ENCODE results near the gene DAZAP1. TPM values are rescaled to one million over a fixed set of nuclear protein-coding genes. Genes with fewer than 3 reads are reported as not detected.

DAZAP1 gene
- total RNA-seq, 4 donors from 2014 or later: 45.3 to 75.4 (median 64.0) TPM

DNA sequence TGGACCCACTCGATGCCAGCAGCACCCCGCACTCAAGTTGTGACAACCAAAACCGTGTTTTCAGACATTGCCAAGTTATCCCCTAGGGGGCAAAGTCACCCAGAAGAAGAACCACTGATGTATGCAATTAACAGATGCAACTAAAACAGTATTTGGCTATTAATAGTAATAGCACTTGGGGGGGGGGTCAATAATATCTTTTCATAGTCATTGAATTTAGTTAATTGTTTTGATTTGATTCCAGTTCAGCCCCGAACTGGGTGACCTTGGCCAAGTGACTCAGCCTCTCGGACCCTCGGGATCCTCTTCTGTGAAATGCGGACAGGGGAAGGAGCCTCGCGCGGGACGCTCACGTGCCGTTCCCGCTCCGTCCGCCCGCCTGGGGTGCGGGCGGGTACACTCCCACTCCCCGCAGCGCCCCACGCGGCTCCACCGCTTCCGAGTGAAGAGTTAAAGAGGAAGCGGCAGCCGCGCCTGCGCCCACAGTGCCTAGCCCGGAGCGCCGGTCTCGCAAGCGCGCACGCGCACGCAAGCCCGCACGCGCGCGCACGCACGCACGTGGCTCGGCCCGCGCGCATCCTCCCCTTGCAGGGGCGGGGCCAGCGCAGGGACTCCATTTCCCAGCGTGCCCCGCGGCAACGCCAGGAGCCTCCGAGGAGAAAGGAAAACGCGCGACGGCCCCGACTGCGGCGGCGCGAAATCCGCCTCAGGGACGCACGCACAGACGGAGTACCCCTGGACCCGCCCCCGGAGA, 435 bp upstream of the DAZAP1 start:
- Histone ChIP-seq H3K36me3 (no peaks in the 10 kb centered on the region), H3K27ac (peak overlapping the region in 3 of 4 donors; percentile 84 to 98 (median 96)), H3K27me3 (no peaks in the 10 kb centered on the region), H3K4me1 (peaks cover 3 to 54% (median 31%) of the 10 kb centered on the region in 3 donors), H3K9me3 (no peaks in the 10 kb centered on the region), H3K4me3 (peak overlapping the region; percentile 8 to 100)
- peak; percentile 94 for ATAC-seq
- TF ChIP-seq, protein P1, sequence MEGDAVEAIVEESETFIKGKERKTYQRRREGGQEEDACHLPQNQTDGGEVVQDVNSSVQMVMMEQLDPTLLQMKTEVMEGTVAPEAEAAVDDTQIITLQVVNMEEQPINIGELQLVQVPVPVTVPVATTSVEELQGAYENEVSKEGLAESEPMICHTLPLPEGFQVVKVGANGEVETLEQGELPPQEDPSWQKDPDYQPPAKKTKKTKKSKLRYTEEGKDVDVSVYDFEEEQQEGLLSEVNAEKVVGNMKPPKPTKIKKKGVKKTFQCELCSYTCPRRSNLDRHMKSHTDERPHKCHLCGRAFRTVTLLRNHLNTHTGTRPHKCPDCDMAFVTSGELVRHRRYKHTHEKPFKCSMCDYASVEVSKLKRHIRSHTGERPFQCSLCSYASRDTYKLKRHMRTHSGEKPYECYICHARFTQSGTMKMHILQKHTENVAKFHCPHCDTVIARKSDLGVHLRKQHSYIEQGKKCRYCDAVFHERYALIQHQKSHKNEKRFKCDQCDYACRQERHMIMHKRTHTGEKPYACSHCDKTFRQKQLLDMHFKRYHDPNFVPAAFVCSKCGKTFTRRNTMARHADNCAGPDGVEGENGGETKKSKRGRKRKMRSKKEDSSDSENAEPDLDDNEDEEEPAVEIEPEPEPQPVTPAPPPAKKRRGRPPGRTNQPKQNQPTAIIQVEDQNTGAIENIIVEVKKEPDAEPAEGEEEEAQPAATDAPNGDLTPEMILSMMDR (IDR thresholded peaks at IDR 0.05): peak in 3 of 4 experiments; percentile 14 to 35 (median 22)
- TF ChIP-seq EP300 (IDR thresholded peaks at IDR 0.05): no peak
- WGBS, 2 donors (ENCODE audit: low coverage in 1 of 2): 1 to 7% methylated on average over 2 to 6 of the region's 72 CpGs

GRCh38 chr19:1408300-1409203, 1.2 kb downstream of the DAZAP1 start:
- peaks cover 3 to 61% (median 45%) of the 10 kb centered on the region in 3 donors for H3K4me1 ChIP-seq
- peak overlapping the region; percentile 88 to 100 for H3K4me3 ChIP-seq
- peaks cover 0 to 11% of the 10 kb centered on the region in 2 donors for H3K36me3 ChIP-seq

GRCh38 chr19:1409204-1410005, 2.0 kb downstream of the DAZAP1 start:
- Histone ChIP-seq H3K4me1 (peaks cover 3 to 70% (median 46%) of the 10 kb centered on the region in 3 donors), H3K4me3 (peak overlapping the region; percentile 88 to 100), H3K27ac (peak overlapping the region in 3 of 4 donors; percentile 96 to 98 (median 98)), H3K9me3 (no peaks in the 10 kb centered on the region), H3K27me3 (no peaks in the 10 kb centered on the region), H3K36me3 (peaks cover 0 to 11% of the 10 kb centered on the region in 2 donors)
- TF ChIP-seq POLR2A (IDR thresholded peaks at IDR 0.05) (no peak), EP300 (IDR thresholded peaks at IDR 0.05) (no peak), POLR2AphosphoS5 (IDR thresholded peaks at IDR 0.05) (no peak)
- TF ChIP-seq, protein P1 (IDR thresholded peaks at IDR 0.05): no peak
- no peak for ATAC-seq
- 9 to 46% methylated on average over 4 to 7 of the region's 33 CpGs for WGBS, 2 donors (ENCODE audit: low coverage in 1 of 2)

More at GRCh38 chr19:1408300-1409203, 1.2 kb downstream of the DAZAP1 start:
- no peaks in the 10 kb centered on the region for H3K9me3 ChIP-seq
- WGBS, 2 donors (ENCODE audit: low coverage in 1 of 2): no CpG with 5 or more reads among the region's 69 CpGs
- no peak for ATAC-seq
- TF ChIP-seq EP300 (IDR thresholded peaks at IDR 0.05): no peak
- TF ChIP-seq, protein P1 (IDR thresholded peaks at IDR 0.05): no peak
- peak; percentile 14 to 23 for TF ChIP-seq POLR2A (IDR thresholded peaks at IDR 0.05)
- peak; percentile 39 for TF ChIP-seq POLR2AphosphoS5 (IDR thresholded peaks at IDR 0.05)
- no peaks in the 10 kb centered on the region for H3K27me3 ChIP-seq
- H3K27ac ChIP-seq: peak overlapping the region; percentile 83 to 98 (median 97)

- WGBS, 2 donors (ENCODE audit: low coverage in 1 of 2): no CpG with 5 or more reads among the region's 23 CpGs
- peak overlapping the region in 2 of 4 donors; percentile 78 to 98 for H3K27ac ChIP-seq
- no peak for TF ChIP-seq POLR2AphosphoS5 (IDR thresholded peaks at IDR 0.05)
- no peak for TF ChIP-seq EP300 (IDR thresholded peaks at IDR 0.05)
- TF ChIP-seq, protein P1 (IDR thresholded peaks at IDR 0.05): no peak
- TF ChIP-seq POLR2A (IDR thresholded peaks at IDR 0.05): no peak
- peaks cover 0 to 11% of the 10 kb centered on the region in 2 donors for H3K36me3 ChIP-seq
- peaks cover 3 to 79% (median 49%) of the 10 kb centered on the region in 3 donors for H3K4me1 ChIP-seq
- no peaks in the 10 kb centered on the region for H3K27me3 ChIP-seq
- no peak for ATAC-seq
- no peaks in the 10 kb centered on the region for H3K9me3 ChIP-seq
- peak overlapping the region in 1 of 2 donors; percentile 100 for H3K4me3 ChIP-seq
These were observed 2.9 kb downstream of the DAZAP1 start for GRCh38 chr19:1410136-1410786.

All from gastroesophageal sphincter (tissue), 4 donors.